OCI-LY7 (cell line): ENCODE results near the gene EXPH5. TPM values are rescaled to one million over a fixed set of nuclear protein-coding genes. Genes with fewer than 3 reads are reported as not detected.

Experiments used
- BruUV-seq: library from RNA; stranded (reverse); fragments of 400-500 nt; replicated peaks from 2 replicates; lab custom pipeline; 2021; lab: Mats Ljungman, UMichigan
- CTCF ChIA-PET: fragments of 300-600 bp; sonication (Branson Sonifier 250); formaldehyde crosslinking; loops from one replicate; lab custom pipeline; 2022; ENCODE audit warnings: antibody characterized with exemption; ENCODE audit not compliant: unreplicated experiment; lab: Charles Lee
- POLR2A ChIA-PET: fragments of 300-600 bp; sonication (Branson Sonifier 250); formaldehyde crosslinking; loops from one replicate; lab custom pipeline; 2022; ENCODE audit warnings: antibody characterized with exemption; lab: Charles Lee
- DNase-seq: peaks from one replicate; pipeline ENCODE4 v3.0.0-alpha.2; 2015; ENCODE audit warnings: low spot score
- H2AFZ ChIP-seq: fragments of 200-600 bp; sonication (generic), shearing (Covaris generic); 2 replicates; pipeline ENCODE4 v1.6.1; 2014; ENCODE audit warnings: mild to moderate bottlenecking, antibody characterized with exemption, low read length, moderate library complexity
- H3K27ac ChIP-seq: fragments of 200-600 bp; sonication (generic); 2 replicates; pipeline ENCODE4 v1.5.1; 2014; ENCODE audit warnings: mixed run types, low read depth, mild to moderate bottlenecking, moderate library complexity, low read length, inconsistent platforms; ENCODE audit not compliant: poor library complexity, severe bottlenecking
- H3K36me3 ChIP-seq: fragments of 200-600 bp; sonication (generic); 2 replicates; pipeline ENCODE4 v1.6.1; 2014; ENCODE audit warnings: mild to moderate bottlenecking, antibody characterized with exemption, low read length, moderate library complexity, mixed read lengths; ENCODE audit not compliant: insufficient read depth
- H3K4me1 ChIP-seq: fragments of 200-600 bp; sonication (generic); 2 replicates; pipeline ENCODE4 v1.5.1; 2014; ENCODE audit warnings: mild to moderate bottlenecking, low read length; ENCODE audit not compliant: insufficient read depth, poor library complexity, severe bottlenecking
- H3K4me2 ChIP-seq: fragments of 200-600 bp; sonication (generic); 2 replicates; pipeline ENCODE4 v1.6.1; 2014; ENCODE audit warnings: mild to moderate bottlenecking, low read length
- H3K4me3 ChIP-seq: fragments of 200-600 bp; sonication (generic); 2 replicates; pipeline ENCODE4 v1.5.1; 2014; ENCODE audit warnings: mild to moderate bottlenecking, low read depth, low read length; ENCODE audit not compliant: poor library complexity, severe bottlenecking
- H3K79me2 ChIP-seq: fragments of 200-600 bp; sonication (generic); 2 replicates; pipeline ENCODE4 v1.6.1; 2016; ENCODE audit warnings: low read depth, mild to moderate bottlenecking, low read length, moderate library complexity, mixed read lengths; ENCODE audit not compliant: insufficient read depth
- H3K9me2 ChIP-seq: fragments of 200-600 bp; sonication (generic); 2 replicates; pipeline ENCODE4 v1.6.1; 2016; ENCODE audit warnings: mild to moderate bottlenecking, low read length, mixed read lengths; ENCODE audit not compliant: insufficient read depth
- H3K9me3 ChIP-seq: fragments of 200-600 bp; sonication (generic); 2 replicates; pipeline ENCODE4 v1.6.1; 2014; ENCODE audit warnings: mild to moderate bottlenecking, mixed run types, low read length, mixed read lengths
- H4K20me1 ChIP-seq: fragments of 200-600 bp; sonication (generic); 2 replicates; pipeline ENCODE4 v1.6.1; 2014; ENCODE audit warnings: mild to moderate bottlenecking, antibody characterized with exemption, low read length, moderate library complexity, mixed read lengths; ENCODE audit not compliant: insufficient read depth
- EZH2phosphoT487 ChIP-seq: fragments of 200-600 bp; sonication (generic); IDR thresholded peaks from 2 replicates; pipeline ENCODE4 v1.6.1; 2018; ENCODE audit warnings: low read depth, borderline replicate concordance, mild to moderate bottlenecking, mixed run types, antibody characterized with exemption, low read length, moderate library complexity, mixed read lengths
- intact Hi-C: fragments of 100-400 bp; cut with micrococcal nuclease; formaldehyde crosslinking; loops from one replicate; pipeline ENCODE4 v1.10.0; 2022; ENCODE audit not compliant: unreplicated experiment
- total RNA-seq, 2 experiments: library from RNA; depleted of rRNA in 1 of 2; stranded (reverse); fragments of >200 nt in 1 of 2; shearing (Covaris generic) in 1 of 2; gene quantifications; 2 replicates each; pipeline ENCODE4 v1.2.3, GENCODE V29; 2014 to 2022
- TF ChIP-seq, protein P1 (sequence below): fragments of 200-600 bp; sonication (generic); conservative IDR thresholded peaks from 2 replicates; pipeline ENCODE4 v1.5.1; 2014; ENCODE audit warnings: mild to moderate bottlenecking, antibody characterized with exemption, low read length, moderate library complexity, mixed read lengths

EXPH5 gene
- total RNA-seq, 2 experiments from 2014 or later = not detected

DNA sequence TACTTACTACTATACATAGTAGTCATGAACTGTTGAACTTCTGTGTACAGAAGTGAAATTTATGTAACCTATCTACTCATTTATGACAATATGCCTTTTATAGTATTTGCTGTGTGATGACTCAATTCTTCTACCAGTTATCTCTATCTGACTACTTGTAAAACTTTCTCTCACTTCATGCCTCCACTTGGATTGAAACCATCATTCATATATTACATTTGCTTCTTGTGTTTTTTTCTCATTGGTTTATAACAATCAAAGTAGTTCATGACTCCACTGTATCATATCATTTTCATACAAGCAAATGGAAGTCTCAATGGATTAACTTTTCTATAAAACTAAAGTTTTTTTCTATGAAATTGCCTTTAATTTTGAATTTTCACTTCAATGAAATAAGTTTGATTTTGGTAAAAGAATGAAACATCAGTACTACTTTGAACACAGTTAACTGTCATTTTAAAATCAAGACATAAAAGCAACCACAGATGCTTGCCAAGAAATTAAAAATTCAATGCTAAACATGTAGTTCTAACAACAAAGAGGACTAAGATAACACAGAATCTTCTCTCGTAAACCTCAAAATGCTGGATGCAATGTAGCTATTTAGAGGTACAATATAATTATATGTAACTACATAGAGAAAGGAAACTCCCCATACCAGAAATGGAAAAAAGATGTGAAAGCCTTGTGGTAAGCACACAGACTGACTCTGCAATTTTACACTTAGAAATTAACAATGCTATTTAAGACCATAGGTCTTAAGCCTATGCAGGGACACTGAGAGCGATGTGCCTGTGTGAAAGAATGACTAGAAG is 27.6 kb upstream of the EXPH5 start:
- H3K36me3 ChIP-seq = no peaks in the 10 kb centered on the region
- no peaks in the 10 kb centered on the region for H3K9me2 ChIP-seq
- no peak overlapping the region for H2AFZ ChIP-seq
- TF ChIP-seq, protein P1, sequence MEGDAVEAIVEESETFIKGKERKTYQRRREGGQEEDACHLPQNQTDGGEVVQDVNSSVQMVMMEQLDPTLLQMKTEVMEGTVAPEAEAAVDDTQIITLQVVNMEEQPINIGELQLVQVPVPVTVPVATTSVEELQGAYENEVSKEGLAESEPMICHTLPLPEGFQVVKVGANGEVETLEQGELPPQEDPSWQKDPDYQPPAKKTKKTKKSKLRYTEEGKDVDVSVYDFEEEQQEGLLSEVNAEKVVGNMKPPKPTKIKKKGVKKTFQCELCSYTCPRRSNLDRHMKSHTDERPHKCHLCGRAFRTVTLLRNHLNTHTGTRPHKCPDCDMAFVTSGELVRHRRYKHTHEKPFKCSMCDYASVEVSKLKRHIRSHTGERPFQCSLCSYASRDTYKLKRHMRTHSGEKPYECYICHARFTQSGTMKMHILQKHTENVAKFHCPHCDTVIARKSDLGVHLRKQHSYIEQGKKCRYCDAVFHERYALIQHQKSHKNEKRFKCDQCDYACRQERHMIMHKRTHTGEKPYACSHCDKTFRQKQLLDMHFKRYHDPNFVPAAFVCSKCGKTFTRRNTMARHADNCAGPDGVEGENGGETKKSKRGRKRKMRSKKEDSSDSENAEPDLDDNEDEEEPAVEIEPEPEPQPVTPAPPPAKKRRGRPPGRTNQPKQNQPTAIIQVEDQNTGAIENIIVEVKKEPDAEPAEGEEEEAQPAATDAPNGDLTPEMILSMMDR = no peak
- TF ChIP-seq EZH2phosphoT487 = no peak
- H3K4me2 ChIP-seq = no peak overlapping the region
- H3K4me3 ChIP-seq = no peak overlapping the region
- ChIA-PET CTCF (no interaction called here), POLR2A (interaction anchor here (0.7 to 1.6 kb wide), 4 partner anchors 10 to 274 kb away, joined by 3 to 7 read pairs (median 3); no protein-coding TSS in a partner anchor)
- intact Hi-C loops = no loop called here
- no peaks in the 10 kb centered on the region for H3K79me2 ChIP-seq
- H3K27ac ChIP-seq = no peak overlapping the region
- no peaks in the 10 kb centered on the region for H4K20me1 ChIP-seq
- no TSS peak for BruUV-seq
- no peaks in the 10 kb centered on the region for H3K4me1 ChIP-seq
- no peaks in the 10 kb centered on the region for H3K9me3 ChIP-seq
- no peak for DNase-seq

DNA sequence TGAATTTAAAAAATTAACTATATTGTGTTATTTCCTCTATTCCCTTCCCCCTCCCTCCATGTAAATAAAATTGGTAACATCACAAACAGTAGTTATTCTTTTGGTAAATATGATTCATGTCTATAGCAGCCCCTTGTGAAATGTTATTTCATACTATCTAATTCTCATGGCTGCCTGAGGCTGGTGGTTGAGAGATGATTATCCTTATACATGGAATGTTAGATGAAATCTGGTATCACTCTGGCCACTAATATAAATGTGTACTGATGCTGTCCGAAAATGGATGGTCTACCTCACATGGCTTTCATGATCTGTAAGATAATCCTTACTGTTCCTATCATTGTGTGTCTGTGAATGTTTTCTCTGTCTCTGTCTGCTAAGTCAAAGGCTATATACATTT is 25.0 kb upstream of the EXPH5 start:
- Histone ChIP-seq H3K4me2 (no peak overlapping the region), H3K9me2 (no peaks in the 10 kb centered on the region), H3K27ac (no peak overlapping the region), H4K20me1 (no peaks in the 10 kb centered on the region), H3K36me3 (no peaks in the 10 kb centered on the region), H2AFZ (no peak overlapping the region), H3K79me2 (no peaks in the 10 kb centered on the region), H3K9me3 (no peaks in the 10 kb centered on the region), H3K4me3 (no peak overlapping the region), H3K4me1 (no peaks in the 10 kb centered on the region)
- POLR2A ChIA-PET = no interaction called here
- TF ChIP-seq, protein P1 = no peak
- TF ChIP-seq EZH2phosphoT487 = no peak
- no peak for DNase-seq
- CTCF ChIA-PET = no interaction called here
- BruUV-seq = no TSS peak
- intact Hi-C loops = no loop called here

DNA sequence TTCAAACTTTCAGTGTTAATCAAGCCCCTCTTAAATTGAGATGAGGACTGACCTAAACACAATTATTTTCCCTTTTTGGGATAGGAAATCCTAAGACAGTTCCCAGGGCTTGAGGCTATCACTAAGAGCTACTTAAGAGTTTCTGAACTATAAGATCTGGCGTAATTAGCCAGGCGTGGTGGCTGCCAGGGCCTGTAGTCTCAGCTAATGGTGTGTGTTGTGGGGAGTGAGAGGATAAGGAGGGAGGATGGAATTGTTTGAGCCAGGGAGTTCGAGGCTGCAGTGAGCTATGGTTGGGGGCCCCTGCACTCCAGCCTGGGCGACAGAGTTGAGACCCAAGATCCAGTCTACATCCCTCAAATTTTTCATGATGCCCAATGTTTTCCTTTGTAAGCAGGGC is 23.5 kb upstream of the EXPH5 start:
- Histone ChIP-seq H3K9me3 (no peaks in the 10 kb centered on the region), H4K20me1 (no peaks in the 10 kb centered on the region), H3K4me1 (no peaks in the 10 kb centered on the region), H3K36me3 (no peaks in the 10 kb centered on the region), H3K79me2 (no peaks in the 10 kb centered on the region), H3K27ac (no peak overlapping the region), H3K4me2 (no peak overlapping the region), H3K4me3 (no peak overlapping the region), H2AFZ (no peak overlapping the region), H3K9me2 (no peaks in the 10 kb centered on the region)
- BruUV-seq = no TSS peak
- DNase-seq = no peak
- POLR2A ChIA-PET = interaction anchor here (0.6 to 1.6 kb wide), 5 partner anchors 15 to 964 kb away, joined by 3 to 7 read pairs (median 3); no protein-coding TSS in a partner anchor
- intact Hi-C loops = no loop called here
- CTCF ChIA-PET = no interaction called here
- TF ChIP-seq, protein P1 = no peak
- no peak for TF ChIP-seq EZH2phosphoT487
